GM21786 (cell line): Measurements from ENCODE around the gene RNU6-9.

Experiments
- ATAC-seq: cut with Tn5 transposase; IDR thresholded peaks from one replicate; pipeline ENCODE4 v1.9.1; 2021; ENCODE audit not compliant: unreplicated experiment

The RNU6-9 gene

DNA sequence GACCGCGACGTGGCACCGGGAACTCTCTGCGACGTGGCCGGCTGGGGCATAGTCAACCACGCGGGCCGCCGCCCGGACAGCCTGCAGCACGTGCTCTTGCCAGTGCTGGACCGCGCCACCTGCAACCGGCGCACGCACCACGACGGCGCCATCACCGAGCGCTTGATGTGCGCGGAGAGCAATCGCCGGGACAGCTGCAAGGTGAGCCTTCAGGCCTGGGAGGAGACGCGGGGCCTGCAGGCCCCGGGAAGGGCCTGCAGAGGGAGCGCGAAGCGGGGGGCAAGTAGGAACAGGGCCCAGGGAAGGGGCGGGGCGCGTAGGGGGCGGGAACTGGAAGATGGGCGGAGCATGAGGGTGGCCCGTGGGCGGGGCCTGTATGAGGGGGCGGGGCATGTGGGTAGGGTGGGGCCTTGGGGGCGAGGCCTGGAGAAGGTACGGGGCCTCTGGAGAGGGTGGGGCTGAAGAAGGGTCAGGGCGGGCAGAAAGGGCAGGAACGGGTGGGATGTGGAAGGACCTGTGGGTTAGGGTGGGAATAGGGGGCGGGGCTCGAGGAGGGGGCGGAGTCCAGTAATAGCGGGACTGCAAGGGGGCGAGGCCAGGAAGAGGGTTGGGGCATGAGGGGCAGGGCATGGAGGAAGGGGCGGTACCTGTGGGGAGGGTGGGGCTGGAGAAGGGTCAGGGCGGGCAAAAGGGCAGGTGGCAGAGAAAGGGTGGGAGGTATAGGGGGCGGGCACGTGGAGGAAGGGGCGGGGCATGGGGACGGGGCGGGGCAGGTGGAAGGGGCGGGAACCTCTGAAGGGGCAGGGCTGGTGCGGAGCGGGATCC, 31.3 kb upstream of the RNU6-9 start:
- ATAC-seq, result no peak

DNA sequence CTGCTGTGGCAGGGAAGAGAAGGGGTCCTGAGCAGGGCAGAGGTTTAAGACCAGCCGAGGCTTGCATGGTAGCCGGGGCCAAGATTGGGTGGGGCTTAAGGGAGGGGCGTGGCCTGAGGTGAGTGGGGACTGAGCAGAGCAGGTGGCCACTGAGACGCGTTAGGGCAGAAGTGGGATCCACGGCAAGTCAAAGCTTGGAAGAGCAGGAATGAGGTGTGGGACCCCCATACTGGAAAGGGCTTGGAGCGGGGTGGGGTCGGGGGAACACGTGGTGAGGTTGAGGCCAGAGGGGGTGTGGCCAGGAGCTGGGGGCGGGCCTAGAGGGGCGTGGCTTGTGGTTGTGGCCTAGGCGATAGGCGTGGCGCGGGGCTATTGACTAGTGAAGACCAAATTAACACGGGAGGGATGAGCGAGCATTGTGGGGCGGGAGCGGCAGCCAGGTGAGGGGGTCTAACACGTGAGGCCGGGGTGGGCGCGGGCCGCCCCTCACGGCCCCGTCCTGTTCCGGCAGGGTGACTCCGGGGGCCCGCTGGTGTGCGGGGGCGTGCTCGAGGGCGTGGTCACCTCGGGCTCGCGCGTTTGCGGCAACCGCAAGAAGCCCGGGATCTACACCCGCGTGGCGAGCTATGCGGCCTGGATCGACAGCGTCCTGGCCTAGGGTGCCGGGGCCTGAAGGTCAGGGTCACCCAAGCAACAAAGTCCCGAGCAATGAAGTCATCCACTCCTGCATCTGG, 30.5 kb upstream of the RNU6-9 start:
- no peak for ATAC-seq

DNA sequence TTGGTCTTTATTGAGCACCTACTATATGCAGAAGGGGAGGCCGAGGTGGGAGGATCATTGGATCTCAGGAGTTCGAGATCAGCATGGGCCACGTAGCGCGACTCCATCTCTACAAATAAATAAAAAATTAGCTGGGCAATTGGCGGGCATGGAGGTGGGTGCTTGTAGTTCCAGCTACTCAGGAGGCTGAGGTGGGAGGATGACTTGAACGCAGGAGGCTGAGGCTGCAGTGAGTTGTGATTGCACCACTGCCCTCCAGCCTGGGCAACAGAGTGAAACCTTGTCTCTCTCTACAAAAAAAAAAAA, 30.0 kb upstream of the RNU6-9 start:
- no peak for ATAC-seq

DNA sequence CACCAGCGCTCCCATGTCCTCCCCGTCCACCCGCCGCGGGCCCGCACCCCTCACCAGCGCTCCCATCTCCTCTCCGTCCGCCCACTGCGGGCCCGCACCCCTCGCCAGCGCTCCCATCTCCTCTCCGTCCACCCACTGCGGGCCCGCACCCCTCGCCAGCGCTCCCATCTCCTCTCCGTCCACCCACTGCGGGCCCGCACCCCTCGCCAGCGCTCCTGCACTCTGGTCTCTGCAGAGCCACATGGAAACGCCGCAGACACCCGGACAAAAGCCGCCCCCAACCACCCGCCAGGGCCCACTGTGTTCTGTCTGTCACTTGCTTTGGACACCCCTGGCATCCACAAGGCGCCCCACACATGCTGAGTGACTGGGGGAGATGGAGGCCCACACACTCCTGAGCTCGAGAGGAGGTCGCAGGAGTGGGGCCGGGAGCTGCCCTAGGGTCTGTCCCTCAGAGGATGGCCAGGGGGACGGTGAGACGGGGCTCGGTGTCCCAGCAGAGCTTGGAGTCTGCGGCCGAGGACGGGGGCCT, 26.4 kb upstream of the RNU6-9 start:
- no peak for ATAC-seq

DNA sequence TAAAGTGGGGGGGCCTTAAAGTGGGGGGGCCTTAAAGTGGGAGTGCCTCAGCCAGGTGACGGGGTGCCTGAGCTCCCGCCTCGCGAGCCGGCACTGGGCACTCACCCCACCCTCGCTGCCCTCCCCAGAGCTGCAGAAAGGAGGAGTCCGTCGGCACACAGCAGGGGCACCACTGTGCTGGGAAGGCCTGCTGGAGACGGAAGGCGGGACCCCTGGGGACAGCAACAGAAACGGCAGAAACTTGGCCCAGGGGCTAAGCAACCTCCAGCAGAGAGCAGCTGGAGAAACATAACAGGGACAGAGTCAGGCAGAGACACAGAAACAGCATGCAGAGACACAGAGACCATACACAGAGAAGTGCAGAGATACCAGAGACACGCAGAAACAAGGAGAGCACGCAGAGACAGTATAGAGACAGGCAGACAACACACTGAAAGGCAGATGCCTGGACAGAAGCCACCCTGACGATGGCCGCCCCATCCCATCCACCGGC, 25.9 kb upstream of the RNU6-9 start:
- no peak for ATAC-seq

DNA sequence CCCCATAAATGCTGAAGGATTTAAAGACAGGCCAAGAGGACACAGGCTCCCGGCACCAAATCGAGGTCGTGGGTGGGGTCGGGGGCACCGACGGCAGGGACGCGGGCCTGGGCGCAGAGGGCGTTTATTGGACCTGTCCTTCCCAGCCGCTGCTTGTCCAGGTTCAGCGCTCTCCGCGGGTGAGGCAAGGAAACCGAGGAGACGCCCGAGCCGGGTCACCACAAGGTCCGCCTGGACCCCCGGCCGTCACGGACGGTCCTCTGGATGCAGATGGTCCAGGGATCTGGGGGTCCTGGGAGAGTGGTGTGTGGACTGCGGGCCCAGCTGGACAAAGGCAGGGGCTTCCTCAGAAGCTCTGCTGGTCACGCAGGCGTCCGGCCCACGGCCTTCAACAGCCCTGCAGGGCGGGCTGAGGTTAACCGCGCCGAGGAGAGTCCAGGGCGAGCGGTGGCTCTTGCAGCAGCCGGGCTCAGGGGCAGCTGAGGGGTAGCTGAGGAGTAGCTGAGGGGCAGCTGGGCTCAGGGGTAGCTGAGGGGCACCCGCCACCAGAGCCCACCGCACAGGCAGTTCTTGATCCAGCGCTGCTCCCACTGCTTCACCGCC, 25.3 kb upstream of the RNU6-9 start:
- no peak for ATAC-seq

DNA sequence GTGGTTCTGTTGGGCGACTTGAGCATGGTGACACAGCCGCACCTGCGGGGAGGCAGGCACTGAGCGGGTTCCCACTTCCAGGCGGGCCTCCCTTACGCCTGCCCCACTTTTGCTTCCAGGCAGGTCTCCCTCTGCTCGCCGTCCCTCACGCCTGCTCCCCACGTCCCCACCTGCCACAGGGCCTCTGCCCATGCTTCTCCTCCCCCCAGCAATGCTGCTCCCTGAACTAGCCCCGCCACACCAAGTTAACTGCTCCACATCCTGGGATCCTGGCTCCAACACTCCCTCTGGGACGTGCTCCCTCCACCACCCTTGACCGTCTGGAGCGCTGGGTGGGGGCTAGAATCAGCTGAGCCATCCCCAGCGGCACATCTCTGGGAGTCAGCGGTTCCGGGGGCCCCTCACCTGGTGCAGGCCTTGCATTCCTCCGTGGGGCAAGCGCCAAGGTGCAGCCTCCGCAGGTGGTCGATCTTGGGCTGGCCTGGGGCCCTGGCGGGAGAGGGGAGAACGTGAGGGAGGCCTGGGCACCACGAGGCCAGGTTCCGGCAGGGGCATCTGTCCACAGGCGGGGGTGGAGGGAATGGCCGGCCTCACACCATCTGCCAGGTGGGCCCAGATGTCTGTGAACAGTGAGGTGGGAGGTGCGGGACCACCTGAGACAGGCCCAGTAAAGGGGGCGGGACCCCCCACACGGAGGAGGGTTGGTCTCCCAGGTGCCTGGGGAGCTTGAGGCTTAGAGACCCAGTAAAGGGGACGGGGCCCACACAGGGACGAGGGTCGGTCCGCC, 24.6 kb upstream of the RNU6-9 start:
- ATAC-seq, result no peak

DNA sequence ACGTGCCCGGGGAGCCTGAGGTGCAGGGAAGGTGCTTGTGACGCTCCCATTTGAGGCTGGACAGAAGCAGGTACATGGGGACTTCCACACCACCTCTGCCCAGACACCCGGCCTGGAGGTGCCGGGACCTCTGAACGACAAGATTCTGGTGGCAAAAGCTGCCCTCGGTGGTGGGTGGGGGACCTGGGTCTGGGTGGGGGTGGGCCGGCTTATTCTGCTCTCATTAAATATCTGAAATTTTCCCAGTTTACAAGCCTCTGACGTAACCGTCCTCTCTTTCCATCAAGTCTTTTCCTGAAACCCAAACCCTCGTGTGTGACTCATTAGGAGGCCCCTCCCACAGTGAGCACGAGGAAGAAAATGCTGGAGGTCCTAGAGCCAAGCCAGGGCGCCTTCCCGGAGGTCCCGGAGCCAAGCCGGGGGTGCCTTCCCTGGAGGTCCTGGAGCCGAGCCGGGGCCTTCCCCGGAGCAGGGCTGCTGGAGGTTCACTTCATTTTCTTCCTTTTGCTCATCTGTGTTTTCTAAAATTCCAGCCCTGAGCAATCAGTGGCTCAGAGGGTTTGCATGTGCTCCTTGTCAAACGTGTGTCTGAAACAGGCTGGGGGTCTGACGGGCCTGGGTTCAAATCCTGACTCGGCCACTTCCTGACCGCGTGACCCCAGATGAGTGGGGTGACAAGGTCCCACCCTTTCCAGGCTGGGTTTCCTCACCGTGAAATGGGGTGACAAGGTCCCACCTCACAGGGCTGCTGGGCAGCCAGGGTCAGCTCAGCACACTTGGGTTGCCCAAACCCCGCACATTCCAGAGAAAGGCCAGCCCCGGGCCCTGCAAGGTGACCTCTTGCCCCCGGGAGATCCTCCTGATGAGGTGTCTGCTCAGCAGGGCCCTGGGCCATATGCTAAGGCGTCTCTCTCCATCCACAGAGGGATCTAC, 23.8 kb upstream of the RNU6-9 start:
- no peak for ATAC-seq

DNA sequence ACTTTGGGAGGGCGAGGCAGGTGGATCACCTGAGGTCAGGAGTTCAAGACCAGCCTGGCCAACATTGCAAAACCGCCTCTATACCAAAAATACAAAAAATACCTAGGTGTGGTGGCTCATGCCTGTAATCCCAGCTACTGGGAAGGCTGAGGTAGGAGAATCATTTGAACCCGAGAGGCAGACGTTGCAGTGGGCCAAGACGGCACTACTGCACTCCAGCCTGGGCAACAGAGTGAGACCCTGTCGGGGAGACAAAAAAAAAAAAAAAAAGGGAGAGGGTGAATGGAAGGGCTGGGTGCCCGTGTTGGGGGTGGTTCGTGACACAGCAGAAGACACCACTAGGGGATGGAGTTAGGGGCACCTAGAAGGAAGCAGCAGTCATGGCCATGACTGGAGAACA, 23.0 kb upstream of the RNU6-9 start:
- ATAC-seq, result no peak

DNA sequence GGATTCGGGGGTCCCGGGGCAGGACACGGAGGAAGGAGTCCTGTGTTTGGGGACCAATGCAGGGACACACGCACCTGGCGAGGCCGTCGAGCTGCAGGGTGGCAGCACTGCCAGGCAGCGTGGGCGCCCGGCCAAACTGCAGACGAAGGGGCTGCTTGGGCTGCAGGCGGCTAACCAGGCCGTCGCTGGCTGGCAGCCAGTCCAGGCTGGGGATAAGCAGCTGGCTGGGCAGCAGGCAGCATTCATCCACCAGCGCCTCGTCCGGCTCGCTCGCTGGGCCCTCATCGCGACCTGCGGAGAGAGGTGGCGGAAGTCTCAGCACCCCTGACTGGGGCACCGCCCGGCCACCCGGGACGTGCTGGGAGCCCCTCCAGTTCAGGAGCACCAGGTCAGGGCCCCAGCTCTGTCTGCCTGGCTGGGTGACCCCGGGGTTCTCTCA, 22.3 kb upstream of the RNU6-9 start:
- ATAC-seq, result no peak

DNA sequence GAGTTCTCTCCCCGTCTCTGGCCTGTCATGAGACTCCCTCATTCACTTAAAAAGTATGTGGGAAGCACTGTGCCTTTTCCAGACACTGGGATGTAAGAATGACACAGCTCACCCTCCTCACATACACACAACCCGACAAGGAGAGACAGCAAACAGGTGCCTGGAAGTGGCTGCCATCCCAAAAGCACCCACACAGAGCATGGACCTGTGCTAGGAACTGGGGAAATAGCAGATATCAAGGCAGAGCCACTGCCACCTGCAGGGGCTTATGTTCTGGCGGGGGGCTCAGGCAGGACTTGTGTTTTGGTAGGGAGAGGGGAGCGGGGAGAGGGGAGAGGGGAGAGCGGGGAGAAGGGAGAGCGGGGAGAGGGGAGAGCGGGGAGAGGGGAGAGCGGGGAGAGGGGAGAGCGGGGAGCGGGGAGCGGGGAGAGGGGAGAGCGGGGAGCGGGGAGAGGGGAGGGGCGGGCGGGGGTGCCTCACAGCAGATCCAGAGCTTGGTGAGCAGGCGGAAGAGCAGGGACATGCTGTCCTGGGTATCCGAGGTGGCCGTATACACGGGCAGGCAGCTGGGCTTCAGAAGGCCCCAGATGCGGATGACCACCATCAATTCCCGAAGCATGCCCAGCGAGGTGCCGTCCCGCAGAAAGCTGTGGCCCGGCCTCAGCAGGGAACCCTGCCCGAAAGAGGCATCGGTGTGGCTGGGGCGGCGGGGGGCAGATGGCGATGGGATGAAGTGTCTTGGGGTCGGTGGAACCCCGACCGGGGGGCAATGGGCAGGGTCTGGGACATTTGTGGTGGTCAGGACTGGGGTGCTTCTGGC, 21.6 kb upstream of the RNU6-9 start:
- no peak for ATAC-seq

DNA sequence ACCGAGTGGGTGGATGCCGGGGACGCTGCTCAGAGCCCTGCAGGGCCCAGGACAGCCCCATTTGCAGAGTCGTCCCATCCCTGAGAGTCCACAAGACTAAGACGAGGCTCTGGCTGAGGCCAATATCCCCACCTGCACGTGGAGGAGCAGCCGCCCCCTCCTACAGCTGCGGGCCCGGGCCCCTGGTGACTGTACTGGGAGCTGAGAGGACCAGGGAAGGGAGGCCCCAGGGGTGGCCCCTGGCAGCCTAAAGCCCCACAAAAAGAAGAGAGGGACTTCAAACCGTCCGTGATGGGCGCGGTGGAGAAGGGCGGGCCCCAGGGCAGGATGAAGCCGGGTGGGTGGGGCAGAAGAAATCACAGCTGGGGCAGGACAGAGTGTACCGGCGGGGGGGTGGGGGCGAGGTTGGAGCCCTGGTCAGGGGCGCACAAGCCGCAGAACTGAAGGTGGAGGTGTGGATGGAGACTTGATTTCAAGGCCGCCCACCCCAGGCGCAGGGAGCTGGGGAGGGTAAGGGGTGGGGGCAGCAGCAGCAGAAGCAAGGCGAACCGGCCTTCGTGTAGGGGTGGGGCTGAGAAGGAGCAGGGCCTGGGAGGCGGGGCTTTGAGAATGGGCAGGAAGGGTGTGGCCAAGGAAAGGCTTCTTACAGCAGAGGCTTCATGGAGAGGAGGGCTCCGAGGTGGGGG, 20.9 kb upstream of the RNU6-9 start:
- ATAC-seq, result no peak

DNA sequence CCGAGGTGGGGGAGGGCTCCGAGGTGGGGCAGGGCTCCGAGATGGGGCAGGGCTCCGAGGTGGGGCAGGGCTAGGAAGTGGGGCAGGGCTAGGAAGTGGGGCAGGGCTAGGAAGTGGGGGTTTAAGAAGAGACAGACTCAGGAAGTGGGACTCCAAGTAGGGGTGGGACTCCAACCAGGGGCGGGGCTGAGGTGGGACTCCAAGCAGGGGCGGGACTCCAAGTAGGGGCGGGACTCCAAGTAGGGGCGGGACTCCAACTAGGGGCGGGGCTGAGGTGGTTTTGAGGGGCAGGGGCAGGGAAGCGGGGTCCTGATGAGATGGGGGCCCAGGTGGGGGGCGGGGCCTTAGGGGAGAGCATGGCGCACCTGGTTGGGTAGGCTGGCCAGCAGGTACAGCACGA, 20.2 kb upstream of the RNU6-9 start:
- no peak for ATAC-seq

DNA sequence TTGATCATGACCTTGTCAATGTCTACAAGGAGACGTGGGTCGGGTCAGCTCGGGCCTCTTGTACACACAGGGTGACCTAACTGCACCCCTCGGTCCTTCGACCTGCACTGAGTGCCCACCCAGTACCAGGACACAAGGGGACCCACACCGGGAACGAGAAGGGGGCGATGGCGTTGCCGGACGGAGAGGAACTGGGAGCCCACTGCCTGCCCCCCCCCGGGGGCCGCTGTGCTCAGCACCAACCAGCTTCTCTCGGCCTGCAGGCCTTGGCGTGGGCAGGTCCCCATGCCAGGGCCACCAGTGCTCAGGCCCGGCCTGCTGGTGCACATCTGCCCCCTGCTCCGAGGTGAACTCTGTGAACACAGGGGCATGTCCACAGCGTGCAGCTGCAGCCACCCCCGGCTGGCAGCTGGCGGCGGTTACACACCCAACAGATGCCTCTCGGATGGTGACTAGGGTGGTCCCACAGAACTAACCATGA, 19.7 kb upstream of the RNU6-9 start:
- no peak for ATAC-seq

DNA sequence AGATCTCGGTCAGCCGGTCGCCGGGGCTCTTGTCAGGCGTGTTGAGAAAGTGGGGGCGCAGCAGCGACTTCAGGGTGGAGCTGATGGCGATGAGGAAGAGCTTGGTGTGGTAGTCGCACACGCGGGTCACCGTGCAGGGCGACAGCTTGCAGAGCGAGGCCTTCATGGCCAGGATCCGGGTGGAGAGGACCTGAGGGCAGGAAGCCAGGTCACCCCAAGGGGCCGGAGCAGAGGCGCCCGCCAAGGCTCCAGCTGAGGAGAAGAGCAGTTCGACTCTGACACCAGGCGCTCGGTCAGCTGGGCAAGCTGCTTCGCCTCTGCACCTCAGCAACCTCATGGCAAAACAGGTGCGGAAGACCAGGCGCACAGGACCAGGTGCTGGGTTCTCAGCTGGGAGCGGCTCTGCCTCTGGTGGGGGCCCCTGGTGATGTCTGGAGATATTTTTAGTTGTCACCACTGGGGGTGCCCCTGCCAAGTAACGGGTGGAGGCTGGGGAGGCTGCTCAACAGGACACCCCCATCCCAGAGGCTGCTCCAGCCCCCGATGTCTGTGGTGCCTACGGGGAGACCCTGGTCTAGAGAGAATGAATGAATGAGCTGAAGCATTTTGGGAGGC, 17.9 kb upstream of the RNU6-9 start:
- ATAC-seq, result no peak

DNA sequence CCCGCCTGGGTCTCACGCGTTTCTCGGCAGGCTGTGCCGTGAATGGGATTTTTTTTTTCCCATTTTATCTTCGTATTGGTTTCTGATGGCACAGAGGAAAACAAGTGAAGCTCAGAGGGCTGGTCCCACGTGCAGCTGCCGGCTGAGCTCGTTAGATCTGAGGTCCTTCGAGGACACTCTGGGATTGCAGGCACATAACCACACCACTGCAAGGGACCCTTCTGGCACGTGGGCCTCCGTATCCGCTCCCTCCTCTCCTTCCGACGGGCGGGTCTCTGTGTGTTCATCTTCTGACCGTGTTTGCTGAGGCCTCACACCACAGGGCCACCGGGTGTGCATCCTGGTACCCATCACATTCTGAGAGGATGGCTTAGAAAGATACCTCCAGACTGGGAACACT, 17.2 kb upstream of the RNU6-9 start:
- ATAC-seq, result no peak

DNA sequence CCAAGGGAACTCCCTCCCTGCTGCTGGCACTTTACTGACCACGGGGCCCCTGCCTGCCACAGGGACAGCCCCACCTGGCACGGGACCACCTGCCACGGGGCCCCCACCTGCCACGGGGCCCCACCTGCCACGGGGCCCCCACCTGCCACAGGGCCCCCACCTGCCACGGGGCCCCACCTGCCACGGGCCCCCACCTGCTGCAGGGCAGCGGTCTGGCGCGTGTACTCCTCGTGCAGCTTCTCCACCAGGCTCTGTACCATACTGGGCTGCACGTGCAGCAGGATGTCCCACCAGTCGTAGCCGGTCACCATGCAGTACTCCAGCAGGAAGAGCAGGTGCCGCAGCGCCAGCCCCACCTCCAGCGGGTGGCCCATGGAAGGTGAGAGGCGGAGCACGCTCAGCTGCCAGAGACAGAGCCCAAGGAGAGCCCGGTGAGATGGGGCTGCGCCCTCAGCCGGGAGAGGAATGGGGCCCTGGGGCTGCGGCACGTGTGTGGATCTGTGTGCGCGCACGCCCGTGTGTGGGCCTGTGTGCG, 16.4 kb upstream of the RNU6-9 start:
- ATAC-seq, result no peak
